Activated naive CD4-positive, alpha-beta T cell treated with anti-CD3 and anti-CD28 coated beads for 36 hours (primary cell): ENCODE measurements around the gene PKHD1. TPM values are rescaled to one million over a fixed set of nuclear protein-coding genes. Genes with fewer than 3 reads are reported as not detected.

ENCODE experiments used
- CTCF ChIA-PET: fragments of 350-600 bp; sonication (Branson Sonifier 250); formaldehyde crosslinking; loops from one replicate; lab custom pipeline; 2021; ENCODE audit warnings: antibody characterized with exemption; lab: Charles Lee
- DNase-seq: peaks from one replicate; pipeline ENCODE4 v3.0.0-alpha.2; 2020
- H3K27ac Mint-ChIP-seq: one replicate; pipeline ENCODE4 v1.8.0; 2021; ENCODE audit warnings: mild to moderate bottlenecking, mixed read lengths
- H3K27me3 Mint-ChIP-seq: one replicate; pipeline ENCODE4 v1.8.0; 2021; ENCODE audit warnings: low read depth, mixed read lengths
- H3K36me3 Mint-ChIP-seq: one replicate; pipeline ENCODE4 v1.8.0; 2021; ENCODE audit warnings: low read depth, mixed read lengths
- H3K4me1 Mint-ChIP-seq: one replicate; pipeline ENCODE4 v1.8.0; 2021; ENCODE audit warnings: low read depth, mixed read lengths
- H3K4me3 Mint-ChIP-seq: one replicate; pipeline ENCODE4 v1.8.0; 2021; ENCODE audit warnings: mild to moderate bottlenecking, moderate library complexity, mixed read lengths
- H3K9me3 Mint-ChIP-seq: one replicate; pipeline ENCODE4 v1.8.0; 2021; ENCODE audit warnings: mixed read lengths
- intact Hi-C: fragments of 100-400 bp; cut with micrococcal nuclease; formaldehyde crosslinking; loops from one replicate; pipeline ENCODE4 v1.15.1; 2023
- total RNA-seq, 2 experiments: library from RNA; stranded (reverse); gene quantifications; one replicate each; pipeline ENCODE4 v1.2.3, GENCODE V29; 2021

The PKHD1 gene
- total RNA-seq, 2 experiments from 2014 or later = not detected

- intact Hi-C loops = no loop called here
- H3K27me3 Mint-ChIP-seq = peaks cover 2% of the 10 kb centered on the region
- no peaks in the 10 kb centered on the region for H3K4me1 Mint-ChIP-seq
- H3K4me3 Mint-ChIP-seq = no peak overlapping the region
- peaks cover 3% of the 10 kb centered on the region for H3K36me3 Mint-ChIP-seq
- no peak for DNase-seq
- CTCF ChIA-PET = no interaction called here
- peaks cover 6% of the 10 kb centered on the region for H3K9me3 Mint-ChIP-seq
- H3K27ac Mint-ChIP-seq = no peak overlapping the region
These were observed 486.9 kb downstream of the PKHD1 start for GRCh38 chr6:51600514-51600913.

- DNase-seq = no peak
- Mint-ChIP-seq H3K9me3 (peaks cover 8% of the 10 kb centered on the region), H3K36me3 (peaks cover 3% of the 10 kb centered on the region), H3K4me1 (no peaks in the 10 kb centered on the region), H3K4me3 (no peak overlapping the region), H3K27ac (no peak overlapping the region), H3K27me3 (peaks cover 2% of the 10 kb centered on the region)
- intact Hi-C loops = no loop called here
- CTCF ChIA-PET = no interaction called here
These were observed 489.2 kb downstream of the PKHD1 start for GRCh38 chr6:51598171-51598570.

- Mint-ChIP-seq H3K27ac (no peak overlapping the region), H3K4me1 (no peaks in the 10 kb centered on the region), H3K9me3 (peaks cover 12% of the 10 kb centered on the region), H3K36me3 (peaks cover 3% of the 10 kb centered on the region), H3K4me3 (no peak overlapping the region), H3K27me3 (peaks cover 2% of the 10 kb centered on the region)
- intact Hi-C loops = no loop called here
- DNase-seq = no peak
- CTCF ChIA-PET = no interaction called here
These were observed 492.4 kb downstream of the PKHD1 start for GRCh38 chr6:51594981-51595380.

GRCh38 chr6:51585264-51585663 is 502.1 kb downstream of the PKHD1 start:
- CTCF ChIA-PET = no interaction called here
- DNase-seq = no peak
- no peaks in the 10 kb centered on the region for H3K36me3 Mint-ChIP-seq
- intact Hi-C loops = no loop called here
- H3K9me3 Mint-ChIP-seq = peaks cover 7% of the 10 kb centered on the region
- H3K27me3 Mint-ChIP-seq = no peaks in the 10 kb centered on the region
- no peak overlapping the region for H3K27ac Mint-ChIP-seq
- no peak overlapping the region for H3K4me3 Mint-ChIP-seq
- H3K4me1 Mint-ChIP-seq = no peaks in the 10 kb centered on the region

- H3K27me3 Mint-ChIP-seq = no peaks in the 10 kb centered on the region
- no peak overlapping the region for H3K27ac Mint-ChIP-seq
- H3K36me3 Mint-ChIP-seq = no peaks in the 10 kb centered on the region
- no peak overlapping the region for H3K4me3 Mint-ChIP-seq
- CTCF ChIA-PET = no interaction called here
- DNase-seq = no peak
- intact Hi-C loops = no loop called here
- H3K4me1 Mint-ChIP-seq = no peaks in the 10 kb centered on the region
- peaks cover 7% of the 10 kb centered on the region for H3K9me3 Mint-ChIP-seq
These were observed 503.2 kb downstream of the PKHD1 start for GRCh38 chr6:51584163-51584562.

GRCh38 chr6:51578994-51579393 is 508.4 kb downstream of the PKHD1 start:
- CTCF ChIA-PET = no interaction called here
- H3K4me3 Mint-ChIP-seq = no peak overlapping the region
- intact Hi-C loops = no loop called here
- peaks cover 9% of the 10 kb centered on the region for H3K9me3 Mint-ChIP-seq
- H3K36me3 Mint-ChIP-seq = no peaks in the 10 kb centered on the region
- no peaks in the 10 kb centered on the region for H3K4me1 Mint-ChIP-seq
- DNase-seq = no peak
- no peaks in the 10 kb centered on the region for H3K27me3 Mint-ChIP-seq
- H3K27ac Mint-ChIP-seq = no peak overlapping the region

- DNase-seq = no peak
- Mint-ChIP-seq H3K27me3 (no peaks in the 10 kb centered on the region), H3K4me3 (no peak overlapping the region), H3K36me3 (no peaks in the 10 kb centered on the region), H3K9me3 (peaks cover 9% of the 10 kb centered on the region), H3K4me1 (no peaks in the 10 kb centered on the region), H3K27ac (no peak overlapping the region)
- intact Hi-C loops = no loop called here
- CTCF ChIA-PET = no interaction called here
These were observed 509.1 kb downstream of the PKHD1 start for GRCh38 chr6:51578362-51578761.

GRCh38 chr6:51574040-51574439 is 513.4 kb downstream of the PKHD1 start:
- no peak for DNase-seq
- intact Hi-C loops = no loop called here
- H3K4me3 Mint-ChIP-seq = no peak overlapping the region
- no peaks in the 10 kb centered on the region for H3K27me3 Mint-ChIP-seq
- H3K9me3 Mint-ChIP-seq = peaks cover 4% of the 10 kb centered on the region
- CTCF ChIA-PET = no interaction called here
- H3K4me1 Mint-ChIP-seq = no peaks in the 10 kb centered on the region
- H3K36me3 Mint-ChIP-seq = no peaks in the 10 kb centered on the region
- no peak overlapping the region for H3K27ac Mint-ChIP-seq

- DNase-seq = no peak
- intact Hi-C loops = no loop called here
- Mint-ChIP-seq H3K9me3 (peaks cover 3% of the 10 kb centered on the region), H3K27ac (no peak overlapping the region), H3K27me3 (no peaks in the 10 kb centered on the region), H3K4me1 (no peaks in the 10 kb centered on the region), H3K36me3 (no peaks in the 10 kb centered on the region), H3K4me3 (no peak overlapping the region)
- CTCF ChIA-PET = no interaction called here
These were observed 516.2 kb downstream of the PKHD1 start for GRCh38 chr6:51571168-51571567.

GRCh38 chr6:51570168-51570921 is 517.1 kb downstream of the PKHD1 start:
- no peaks in the 10 kb centered on the region for H3K36me3 Mint-ChIP-seq
- peaks cover 3% of the 10 kb centered on the region for H3K9me3 Mint-ChIP-seq
- no peak overlapping the region for H3K27ac Mint-ChIP-seq
- no peak overlapping the region for H3K4me3 Mint-ChIP-seq
- CTCF ChIA-PET = no interaction called here
- H3K4me1 Mint-ChIP-seq = no peaks in the 10 kb centered on the region
- intact Hi-C loops = no loop called here
- H3K27me3 Mint-ChIP-seq = no peaks in the 10 kb centered on the region
- DNase-seq = no peak

GRCh38 chr6:51569594-51569993 is 517.8 kb downstream of the PKHD1 start:
- no peaks in the 10 kb centered on the region for H3K27me3 Mint-ChIP-seq
- no peaks in the 10 kb centered on the region for H3K36me3 Mint-ChIP-seq
- H3K4me3 Mint-ChIP-seq = no peak overlapping the region
- DNase-seq = no peak
- H3K27ac Mint-ChIP-seq = no peak overlapping the region
- H3K9me3 Mint-ChIP-seq = peaks cover 3% of the 10 kb centered on the region
- H3K4me1 Mint-ChIP-seq = no peaks in the 10 kb centered on the region
- CTCF ChIA-PET = no interaction called here
- intact Hi-C loops = no loop called here

GRCh38 chr6:51568771-51569170 is 518.6 kb downstream of the PKHD1 start:
- no peaks in the 10 kb centered on the region for H3K27me3 Mint-ChIP-seq
- H3K4me1 Mint-ChIP-seq = no peaks in the 10 kb centered on the region
- CTCF ChIA-PET = no interaction called here

GRCh38 chr6:51565472-51565871 is 521.9 kb downstream of the PKHD1 start:
- Mint-ChIP-seq H3K4me3 (no peak overlapping the region), H3K36me3 (no peaks in the 10 kb centered on the region), H3K9me3 (peaks cover 2% of the 10 kb centered on the region), H3K4me1 (no peaks in the 10 kb centered on the region), H3K27me3 (no peaks in the 10 kb centered on the region), H3K27ac (no peak overlapping the region)
- DNase-seq = no peak
- intact Hi-C loops = no loop called here
- CTCF ChIA-PET = interaction anchor here (0.6 kb wide), 1 partner anchor 385 kb away, joined by 3 read pairs; no protein-coding TSS in a partner anchor

More at GRCh38 chr6:51568771-51569170, 518.6 kb downstream of the PKHD1 start:
- intact Hi-C loops = no loop called here
- H3K36me3 Mint-ChIP-seq = no peaks in the 10 kb centered on the region
- DNase-seq = no peak
- peaks cover 2% of the 10 kb centered on the region for H3K9me3 Mint-ChIP-seq
- no peak overlapping the region for H3K27ac Mint-ChIP-seq
- H3K4me3 Mint-ChIP-seq = no peak overlapping the region
